HepG2 (cell line): Measurements from ENCODE around the gene MTMR3. TPM values are rescaled to one million over a fixed set of nuclear protein-coding genes. Genes with fewer than 3 reads are reported as not detected.

Source experiments
- DPF2 ChIP-seq: sonication (generic); formaldehyde crosslinking; IDR thresholded peaks from 2 replicates; pipeline ENCODE4 v1.4.0; 2020; ENCODE audit warnings: mild to moderate bottlenecking, low read depth, missing genetic modification reagents, borderline replicate concordance
- EHMT2 ChIP-seq: fragments of 200-600 bp; sonication (generic); IDR thresholded peaks from 2 replicates; pipeline ENCODE4 v1.7.0; 2017; ENCODE audit warnings: antibody characterized with exemption, low read depth, low read length, borderline replicate concordance
- EZH2 ChIP-seq: conservative IDR thresholded peaks from 2 replicates; pipeline ENCODE4 v1.6.1; 2012; ENCODE audit warnings: mild to moderate bottlenecking, low read depth, low read length, moderate library complexity
- JARID2 ChIP-seq: sonication (generic); formaldehyde crosslinking; IDR thresholded peaks from 2 replicates; pipeline ENCODE4 v1.8.1; 2023; ENCODE audit warnings: missing genetic modification reagents, inconsistent platforms; ENCODE audit not compliant: insufficient replicate concordance
- JUND ChIP-seq: sonication (generic); formaldehyde crosslinking; IDR thresholded peaks from 2 replicates; pipeline ENCODE4 v1.8.0; 2022; ENCODE audit warnings: mild to moderate bottlenecking, missing genetic modification reagents
- PCBP1 ChIP-seq: fragments of 200-400 bp; formaldehyde crosslinking; IDR thresholded peaks from 2 replicates; pipeline ENCODE4 v1.6.1; 2017; ENCODE audit warnings: mild to moderate bottlenecking, low read depth, low read length, borderline replicate concordance
- SAFB2 ChIP-seq: sonication (generic); formaldehyde crosslinking; IDR thresholded peaks from 2 replicates; pipeline ENCODE4 v1.5.1; 2020; ENCODE audit warnings: missing genetic modification reagents, low read depth, mild to moderate bottlenecking, borderline replicate concordance
- TAF1 ChIP-seq: sonication (generic); formaldehyde crosslinking; IDR thresholded peaks from 2 replicates; pipeline ENCODE4 v1.4.0; 2020; ENCODE audit warnings: missing genetic modification reagents
- TEAD3 ChIP-seq: optimal IDR thresholded peaks from 2 replicates; pipeline ENCODE3; 2016; ENCODE audit warnings: borderline replicate concordance
- TRAFD1 ChIP-seq: sonication (generic); formaldehyde crosslinking; IDR thresholded peaks from 2 replicates; pipeline ENCODE4 v1.5.1; 2020; ENCODE audit warnings: missing genetic modification reagents, mild to moderate bottlenecking, borderline replicate concordance
- YEATS2 ChIP-seq: sonication (generic); formaldehyde crosslinking; IDR thresholded peaks from 2 replicates; pipeline ENCODE4 v1.4.0; 2020; ENCODE audit warnings: missing genetic modification reagents, borderline replicate concordance
- ZBED4 ChIP-seq: sonication (generic); formaldehyde crosslinking; IDR thresholded peaks from 2 replicates; pipeline ENCODE4 v1.4.0; 2020; ENCODE audit warnings: missing genetic modification reagents, borderline replicate concordance
- ZBTB21 ChIP-seq: sonication (generic); formaldehyde crosslinking; IDR thresholded peaks from 2 replicates; pipeline ENCODE4 v1.4.0; 2020; ENCODE audit warnings: missing genetic modification reagents
- ZNF280D ChIP-seq: sonication (generic); formaldehyde crosslinking; IDR thresholded peaks from 2 replicates; pipeline ENCODE4 v1.5.1; 2020; ENCODE audit warnings: mild to moderate bottlenecking, missing genetic modification reagents
- ZNF720 ChIP-seq: sonication (generic); formaldehyde crosslinking; IDR thresholded peaks from 2 replicates; pipeline ENCODE4 v1.4.0; 2020; ENCODE audit warnings: missing genetic modification reagents
- ZSCAN30 ChIP-seq: sonication (generic); formaldehyde crosslinking; IDR thresholded peaks from 2 replicates; pipeline ENCODE4 v1.5.0; 2020; ENCODE audit warnings: mild to moderate bottlenecking, missing genetic modification reagents
- ZSCAN5A ChIP-seq: sonication (generic); formaldehyde crosslinking; IDR thresholded peaks from 2 replicates; pipeline ENCODE4 v1.8.0; 2022; ENCODE audit warnings: mild to moderate bottlenecking, missing genetic modification reagents, borderline replicate concordance
- polyA plus RNA-seq, 8 experiments: library from polyadenylated mRNA; depleted of rRNA in 3 of 8; stranded (reverse) in 7 of 8; unstranded in 1 of 8; fragments of >200 nt; fragmentation: Illumina TruSeq in 4 of 8; extraction: Trizol in 4 of 8; gene quantifications; 2 replicates each; pipeline versions ENCODE4 v1.2.1 to v1.2.3, GENCODE V29; 2011 to 2016; ENCODE audit warnings: low read depth in 4 of 8, missing spikeins in 1 of 8, mixed read lengths in 1 of 8; ENCODE audit not compliant: insufficient read depth in 1 of 8
- total RNA-seq, 5 experiments: library from RNA; depleted of rRNA; stranded (reverse); fragments of >200 nt; fragmentation: Illumina TruSeq; extraction: Trizol; gene quantifications; 2 replicates each; pipeline ENCODE4 v1.2.3, GENCODE V29; 2016; ENCODE audit warnings: low read depth in 1 of 5

MTMR3 gene
- total and polyA plus RNA-seq, 2 of the 13 experiments (the other 11 are each of a cell fraction or from before 2014, with no cell fraction given) = 12.6 to 24.8 TPM

- TF ChIP-seq TEAD3 (CRISPR knock-in tag) (peak; percentile 29), SAFB2 (CRISPR knock-in tag) (peak; percentile 76; the same call in 1 of the 2 replicates), EZH2 (no peak), JARID2 (no peak), TAF1 (CRISPR knock-in tag) (peak; percentile 83; the same call in 1 of the 2 replicates), ZBED4 (CRISPR knock-in tag) (no peak), ZNF720 (CRISPR knock-in tag) (no peak), ZSCAN30 (no peak), TRAFD1 (CRISPR knock-in tag) (no peak), YEATS2 (CRISPR knock-in tag) (no peak), EHMT2 (no peak), JUND (no peak), PCBP1 (no peak), ZBTB21 (CRISPR knock-in tag) (no peak), ZSCAN5A (CRISPR knock-in tag) (no peak), ZNF280D (no peak), DPF2 (CRISPR knock-in tag) (no peak)
Observed at GRCh38 chr22:29883045-29883774, at the start of gene MTMR3 (continued).
